Measurements from ENCODE around the gene PAGE1. TPM values are rescaled to one million over a fixed set of nuclear protein-coding genes. Genes with fewer than 3 reads are reported as not detected.
"Not testable (repeated sequence)": the region's sequence is repeated elsewhere in the genome, so short reads cannot be mapped to it uniquely, and the experiment has no call there.

Gene PAGE1, protein sequence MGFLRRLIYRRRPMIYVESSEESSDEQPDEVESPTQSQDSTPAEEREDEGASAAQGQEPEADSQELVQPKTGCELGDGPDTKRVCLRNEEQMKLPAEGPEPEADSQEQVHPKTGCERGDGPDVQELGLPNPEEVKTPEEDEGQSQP
- not detected for total RNA-seq
- long read RNA-seq: 0 reads

DNA sequence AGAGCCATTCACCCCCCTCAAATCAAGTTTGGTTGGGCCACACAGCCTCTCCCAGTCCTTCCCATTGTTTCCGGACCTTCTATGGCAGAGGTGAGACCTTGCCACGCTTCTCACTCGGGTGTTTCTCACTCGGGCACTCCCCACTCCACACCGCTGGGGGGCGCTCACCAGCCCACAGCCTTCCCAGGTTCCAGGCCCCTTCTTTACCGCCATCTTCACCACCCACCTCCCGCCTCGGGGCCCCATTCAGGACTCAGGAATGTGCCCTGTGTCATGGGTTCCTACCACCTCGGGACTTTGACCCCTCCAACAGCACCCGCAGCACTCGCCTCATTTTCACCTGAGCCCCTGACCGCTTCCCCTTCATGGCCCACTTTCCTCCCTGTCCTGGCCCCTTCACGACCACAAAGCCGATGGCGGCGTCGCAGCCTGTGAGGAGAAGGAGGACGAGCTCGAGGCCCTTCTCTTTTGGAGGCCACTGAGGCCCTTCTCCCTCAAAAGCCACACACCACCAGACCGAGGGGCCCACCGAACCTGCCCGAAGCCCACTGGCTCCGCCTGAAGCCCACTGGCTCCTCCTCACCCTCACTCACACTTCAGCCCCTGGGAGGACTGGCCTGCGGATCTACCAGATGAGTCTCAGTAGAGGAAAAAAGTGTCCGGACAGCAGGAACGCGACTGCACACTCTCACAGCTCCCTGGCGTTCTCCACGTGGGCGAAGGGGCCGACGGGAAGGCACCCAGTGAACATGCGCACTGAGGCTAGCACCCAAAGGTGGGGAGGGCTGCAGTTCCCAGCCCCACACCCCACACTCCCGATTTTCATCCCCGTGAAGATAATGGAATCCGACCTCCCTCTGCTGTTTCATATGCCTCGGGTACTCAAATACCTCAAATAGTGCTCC, at the start of gene PAGE1:
Gene PAGE1 (minus strand): TSS at position 709 of the 905 bp plus-strand sequence. CDS start 1,214 bp downstream, outside the sequence.
- no peak for DNase-seq (ENCODE audit: missing footprints)
- intact Hi-C loops (cut with DNase I): no loop called here
- no peak for ATAC-seq

DNA sequence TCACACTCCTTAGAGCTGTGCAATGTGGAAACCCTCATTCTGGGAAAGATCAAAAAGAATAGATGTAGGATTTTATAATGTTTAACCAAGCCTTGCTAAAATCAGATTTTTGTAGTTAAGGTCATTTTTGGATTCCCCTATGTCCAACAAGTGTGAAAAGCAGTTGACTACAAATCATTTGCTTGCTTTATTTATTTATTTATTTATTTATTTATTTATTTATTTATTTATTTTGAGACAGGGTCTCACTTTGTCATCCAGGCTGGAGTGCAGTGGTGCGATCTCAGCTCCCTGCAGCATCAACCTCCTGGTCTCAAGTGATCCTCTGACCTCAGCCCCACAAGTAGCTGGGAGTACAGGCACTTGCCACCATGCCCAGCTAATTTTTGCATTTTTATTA, 45.7 kb upstream of the PAGE1 start:
- DNase-seq (ENCODE audit: missing footprints); intact Hi-C loops (cut with DNase I); ATAC-seq: not testable (repeated sequence)

DNA sequence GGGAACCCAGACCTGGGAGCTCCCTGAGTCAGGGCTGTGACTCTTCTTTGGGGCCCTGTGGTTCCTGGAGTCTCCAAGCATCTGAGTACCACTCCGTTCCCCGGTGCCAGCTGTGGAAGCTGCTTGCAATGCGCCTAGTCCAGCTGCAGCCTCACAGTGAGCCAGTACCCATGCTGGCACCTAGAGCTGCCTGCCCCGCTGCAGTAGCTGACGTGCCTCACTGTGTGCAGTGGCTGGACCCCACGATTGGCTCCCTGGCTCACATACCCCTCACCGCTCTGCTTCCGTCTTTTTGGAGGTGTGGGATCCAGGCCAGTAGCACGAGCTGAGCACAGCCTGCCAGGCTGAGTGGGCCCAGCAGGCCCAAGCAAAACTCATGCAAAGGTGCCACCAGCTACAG, 32.1 kb upstream of the PAGE1 start:
- intact Hi-C loops (cut with DNase I): no loop called here
- peak; percentile 32 for DNase-seq (ENCODE audit: missing footprints)
- ATAC-seq: no peak

DNA sequence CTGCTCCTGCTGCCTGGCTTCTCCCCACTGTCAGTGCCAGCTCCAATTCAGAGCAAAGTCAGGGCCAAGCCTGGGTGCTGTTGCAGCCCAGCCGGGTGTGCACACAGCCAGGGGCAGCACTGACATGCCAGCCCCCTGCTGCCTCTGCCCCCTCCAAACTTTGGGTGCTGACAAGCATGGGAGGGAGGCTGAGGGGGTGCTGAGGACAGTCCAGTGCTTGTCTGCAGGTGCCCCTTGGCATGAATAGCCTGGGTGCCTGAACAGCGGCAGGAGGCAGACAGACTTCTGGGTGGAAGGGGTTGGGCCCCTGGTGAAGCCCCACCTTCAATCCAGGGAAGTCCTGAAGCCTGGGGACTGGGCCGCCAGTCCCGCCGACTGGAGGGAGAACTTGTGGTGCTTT, 31.2 kb upstream of the PAGE1 start:
- ATAC-seq (no peak), DNase-seq (ENCODE audit: missing footprints) (no peak)
- intact Hi-C loops (cut with DNase I): no loop called here

DNA sequence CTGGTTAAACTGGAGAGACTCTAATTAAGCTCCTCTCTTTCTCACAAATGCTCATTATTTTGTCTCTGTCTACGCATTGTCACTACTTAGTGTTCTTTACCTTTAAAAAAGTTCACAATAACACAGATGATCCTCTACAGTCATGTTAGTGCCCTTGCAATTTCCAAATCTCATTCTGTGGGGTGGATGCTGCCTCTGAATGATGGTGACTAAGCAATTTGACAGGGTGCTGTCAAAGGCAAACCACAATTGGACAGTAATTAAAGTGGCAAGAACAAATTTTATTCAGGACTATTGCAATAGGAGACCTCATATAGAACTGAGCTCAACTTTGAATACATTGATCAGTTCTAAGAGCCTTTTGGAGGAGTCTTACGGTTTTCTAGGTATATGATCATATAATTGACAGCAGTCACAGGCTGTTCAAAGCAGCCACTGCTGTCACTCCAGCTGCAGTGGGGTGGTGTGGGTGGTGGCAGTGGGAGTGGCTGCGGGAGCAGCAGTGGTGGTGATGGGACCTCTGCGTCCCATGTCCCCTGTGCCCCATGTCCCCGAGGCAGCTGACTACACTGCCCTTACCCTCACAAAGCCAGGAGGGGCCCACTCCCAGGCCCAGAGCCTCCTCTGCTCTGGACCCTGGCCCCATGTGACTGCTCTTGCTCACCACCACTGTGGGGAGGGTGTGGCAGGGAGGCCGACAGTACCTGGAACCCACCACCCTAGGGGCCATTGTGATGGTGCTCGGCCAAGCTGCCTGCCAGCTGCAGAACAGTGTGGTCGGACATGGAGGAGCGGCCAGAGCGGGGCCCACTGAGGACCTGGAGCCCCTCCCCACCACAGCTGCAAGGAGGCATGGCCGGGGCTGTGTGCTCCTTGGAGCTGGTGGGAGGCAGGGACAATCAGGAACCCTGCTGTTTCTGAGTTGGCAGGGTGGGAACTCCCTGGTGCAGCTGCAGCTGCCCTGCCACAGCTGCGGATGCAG, 30.4 kb upstream of the PAGE1 start:
- intact Hi-C loops (cut with DNase I): no loop called here
- ATAC-seq (no peak), DNase-seq (ENCODE audit: missing footprints) (no peak)

DNA sequence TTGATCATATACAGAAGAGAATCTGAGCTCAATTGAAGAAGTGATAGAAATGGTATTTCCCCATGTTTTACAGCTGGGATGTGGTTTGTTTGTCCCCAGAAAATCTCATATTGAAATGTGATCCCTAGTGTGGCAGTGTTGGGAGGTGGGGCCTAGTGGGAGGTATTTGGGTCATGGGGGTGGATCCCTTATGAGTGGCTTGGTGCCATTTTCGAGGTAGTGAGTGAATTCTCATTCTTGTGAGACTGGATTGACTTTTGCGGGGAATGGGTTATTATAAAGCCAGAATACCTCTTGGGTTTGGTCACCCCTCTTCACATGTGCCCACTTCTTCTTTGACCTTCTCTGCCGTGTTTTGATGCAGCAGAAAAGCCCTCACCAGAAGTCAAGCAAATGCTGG, 29.6 kb upstream of the PAGE1 start:
- DNase-seq (ENCODE audit: missing footprints): no peak
- no peak for ATAC-seq
- intact Hi-C loops (cut with DNase I): no loop called here

DNA sequence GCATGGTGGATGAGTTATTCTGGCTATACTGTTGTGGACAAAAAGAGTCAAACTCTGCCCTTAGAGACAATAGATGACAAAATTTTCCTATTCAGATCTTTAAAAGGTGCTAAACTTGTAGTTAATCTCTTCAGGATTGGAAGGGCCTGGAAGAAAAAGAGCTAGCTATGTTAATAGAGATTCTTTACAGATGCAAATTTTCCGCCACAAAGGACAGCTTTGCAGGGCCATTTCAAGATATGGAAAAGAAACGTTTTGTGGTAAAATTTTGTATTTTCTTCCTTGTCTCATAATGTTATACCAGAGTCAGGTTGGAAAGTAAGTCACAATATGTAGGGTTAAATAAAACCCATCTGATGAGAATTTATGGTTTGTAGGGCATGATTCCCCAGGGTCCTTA, 24.3 kb upstream of the PAGE1 start:
- intact Hi-C loops (cut with DNase I); ATAC-seq; DNase-seq (ENCODE audit: missing footprints): not testable (repeated sequence)

DNA sequence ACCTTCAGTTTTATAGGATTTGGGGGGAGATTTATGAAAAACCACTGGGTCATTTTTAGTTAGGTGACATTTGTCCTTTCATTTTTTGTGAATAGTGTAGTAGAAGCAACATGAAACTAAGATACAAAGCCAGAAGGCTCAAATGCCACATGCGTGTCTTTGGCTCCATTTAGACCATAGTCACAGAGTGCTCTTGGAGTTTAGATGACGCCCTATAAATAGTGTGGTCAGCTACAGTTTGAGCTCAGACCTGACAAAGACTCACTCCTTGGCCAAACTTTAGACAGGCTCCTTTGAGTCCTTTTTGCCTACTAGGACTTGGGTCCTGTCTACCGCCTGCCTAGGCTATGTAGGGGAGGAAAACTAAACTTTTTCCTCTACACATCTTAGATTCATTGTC, 16.8 kb upstream of the PAGE1 start:
- no peak for DNase-seq (ENCODE audit: missing footprints)
- intact Hi-C loops (cut with DNase I): no loop called here
- ATAC-seq: no peak

DNA sequence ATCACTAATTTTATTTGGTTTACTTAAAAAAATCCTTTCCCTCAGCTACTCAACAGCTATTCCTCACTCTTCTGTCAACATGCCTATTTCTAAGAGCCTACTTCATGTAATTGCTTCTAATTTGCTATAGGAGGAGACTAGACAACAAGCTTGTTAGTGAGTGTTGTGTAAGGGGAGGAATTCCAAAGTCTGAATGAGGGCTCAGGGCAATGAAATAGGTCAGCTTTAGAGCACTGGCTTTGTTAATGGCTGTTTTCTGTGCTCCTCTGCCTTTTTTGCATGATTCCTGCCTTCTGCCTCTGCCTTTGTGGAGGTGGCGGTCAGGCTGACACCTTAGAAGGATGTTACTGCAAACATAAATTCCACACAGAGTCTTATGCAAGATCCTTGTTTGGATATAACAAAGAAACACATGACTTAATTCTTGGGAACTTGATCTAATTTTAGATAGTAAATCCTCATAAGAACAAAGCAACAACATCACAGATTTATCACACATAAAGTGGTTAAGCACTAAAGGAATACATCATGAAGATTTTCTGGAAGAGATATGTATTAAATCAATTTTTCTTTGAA, 15.0 kb upstream of the PAGE1 start:
- intact Hi-C loops (cut with DNase I): no loop called here
- DNase-seq (ENCODE audit: missing footprints): no peak
- ATAC-seq: no peak

DNA sequence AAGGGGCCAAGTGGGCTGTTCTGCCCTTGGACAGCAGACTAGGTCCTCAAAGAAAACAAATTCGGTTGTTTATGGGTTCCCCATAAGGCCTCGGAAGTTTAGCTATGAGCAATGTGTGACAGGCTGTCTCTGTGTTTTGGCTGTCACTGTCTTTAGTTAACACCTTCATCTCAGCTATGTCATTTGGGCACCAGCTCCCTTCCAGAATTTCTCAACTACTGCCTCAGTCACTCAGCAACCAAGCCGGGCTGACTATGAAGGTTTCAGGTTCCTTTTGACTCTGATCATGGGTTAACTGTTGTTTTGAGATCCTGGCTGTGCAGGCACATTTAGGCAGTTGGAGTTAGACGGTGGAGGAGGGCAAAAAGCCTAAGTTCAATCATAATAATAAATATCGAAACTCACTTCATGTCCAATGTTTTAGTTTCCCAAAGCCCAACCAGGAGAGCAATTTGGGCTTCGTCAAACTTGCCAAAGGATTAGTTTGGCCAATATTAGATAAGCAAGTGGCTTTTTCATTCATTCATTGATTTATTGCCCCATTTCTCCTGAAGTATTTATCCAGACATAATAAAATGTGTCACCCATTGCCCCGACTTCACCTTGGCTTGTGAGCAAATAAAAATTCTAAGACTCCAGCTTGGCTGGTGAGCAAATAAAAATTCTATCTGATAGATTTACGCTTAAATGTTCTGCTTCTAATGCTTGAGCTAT, 9.1 kb upstream of the PAGE1 start:
- DNase-seq (ENCODE audit: missing footprints) (no peak), ATAC-seq (no peak)
- intact Hi-C loops (cut with DNase I): no loop called here

DNA sequence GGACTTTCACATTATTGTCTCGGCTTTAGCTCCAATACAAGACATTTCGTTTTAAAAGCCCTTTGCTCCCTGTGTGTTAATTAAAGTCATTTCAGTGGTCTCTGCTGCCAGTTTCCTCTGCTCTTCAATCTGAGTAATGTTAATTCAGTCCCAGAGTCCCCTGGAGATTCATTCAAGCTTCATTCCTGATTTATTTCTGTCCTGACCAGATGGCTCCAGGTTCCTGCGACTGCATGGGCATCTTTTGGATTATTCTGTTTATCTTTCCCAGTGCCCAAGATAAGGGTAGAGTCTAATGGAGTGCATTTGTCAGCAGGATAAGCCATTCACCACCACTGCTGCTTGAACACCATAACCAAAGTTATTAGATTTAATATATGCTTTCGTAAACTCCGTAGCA, 6.1 kb upstream of the PAGE1 start:
- ATAC-seq: no peak
- intact Hi-C loops (cut with DNase I): no loop called here
- DNase-seq (ENCODE audit: missing footprints): no peak

DNA sequence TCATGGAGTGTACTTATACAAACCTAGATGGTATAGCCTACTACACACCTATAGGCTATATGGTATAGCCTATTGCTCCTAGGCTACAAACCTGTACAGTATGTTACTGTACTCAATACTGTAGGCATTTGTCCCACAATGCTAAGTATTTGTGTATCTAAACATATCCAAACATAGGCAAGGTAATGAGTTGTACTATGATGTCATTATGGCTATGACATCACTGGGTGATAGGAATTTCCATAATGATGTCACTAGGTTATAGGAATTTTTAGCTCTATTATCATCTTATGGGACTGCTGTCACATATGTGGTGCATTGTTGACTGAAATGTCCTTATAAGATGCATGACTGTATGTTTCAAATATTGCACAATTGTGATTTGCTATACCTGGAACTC, 5.5 kb upstream of the PAGE1 start:
- intact Hi-C loops (cut with DNase I): no loop called here
- no peak for ATAC-seq
- DNase-seq (ENCODE audit: missing footprints): no peak

DNA sequence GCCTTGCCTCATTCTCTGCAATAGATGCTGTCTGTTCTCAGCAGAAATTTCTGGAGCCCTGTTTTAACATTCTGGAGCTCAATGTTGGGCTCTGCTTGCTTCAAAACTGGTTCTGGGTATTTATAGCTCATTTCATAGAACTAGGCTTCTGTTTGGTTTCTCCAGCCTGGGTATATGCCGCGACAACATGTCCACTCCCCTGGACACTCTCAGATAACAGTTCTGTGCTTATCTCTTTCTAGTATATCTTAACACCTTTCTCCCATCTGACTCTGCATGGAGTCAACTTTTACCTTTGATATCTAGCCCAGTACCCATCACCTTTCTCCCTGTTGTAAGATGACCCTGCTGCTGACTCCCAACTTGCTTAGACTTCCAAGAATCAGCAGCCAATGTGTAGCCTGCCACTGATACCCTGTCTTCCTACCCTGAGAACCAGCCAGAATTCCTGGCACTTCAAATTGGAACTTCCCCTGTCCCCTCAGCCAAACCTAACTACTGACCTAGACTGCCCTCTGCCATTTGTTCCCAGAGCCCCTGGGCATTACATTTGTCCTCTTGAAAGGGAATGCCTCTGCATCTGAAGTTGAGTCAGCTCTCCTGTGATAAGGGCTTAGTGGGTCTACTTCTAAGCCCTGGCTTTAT, 20.6 kb downstream of the PAGE1 start:
- DNase-seq (ENCODE audit: missing footprints): no peak
- ATAC-seq: no peak
- intact Hi-C loops (cut with DNase I): no loop called here

DNA sequence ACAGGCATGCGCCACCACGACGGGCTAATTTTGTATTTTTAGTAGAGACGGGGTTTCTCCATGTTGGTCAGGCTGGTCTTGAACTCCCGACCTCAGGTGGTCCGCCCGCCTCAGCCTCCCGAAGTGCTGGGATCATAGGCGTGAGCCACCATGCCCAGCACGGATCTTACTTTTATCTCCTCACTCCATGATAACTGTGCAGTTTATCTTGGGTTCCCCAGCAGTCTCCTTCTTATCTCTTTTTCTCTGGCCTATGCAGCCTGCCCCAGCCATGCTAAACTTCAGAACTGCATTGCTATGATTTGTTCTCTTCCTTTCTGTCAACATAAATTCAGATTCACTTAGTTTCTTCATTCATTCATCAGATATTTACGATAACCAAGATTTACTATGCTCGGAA, 22.4 kb downstream of the PAGE1 start:
- ATAC-seq (no peak), DNase-seq (ENCODE audit: missing footprints) (no peak)
- intact Hi-C loops (cut with DNase I): no loop called here

DNA sequence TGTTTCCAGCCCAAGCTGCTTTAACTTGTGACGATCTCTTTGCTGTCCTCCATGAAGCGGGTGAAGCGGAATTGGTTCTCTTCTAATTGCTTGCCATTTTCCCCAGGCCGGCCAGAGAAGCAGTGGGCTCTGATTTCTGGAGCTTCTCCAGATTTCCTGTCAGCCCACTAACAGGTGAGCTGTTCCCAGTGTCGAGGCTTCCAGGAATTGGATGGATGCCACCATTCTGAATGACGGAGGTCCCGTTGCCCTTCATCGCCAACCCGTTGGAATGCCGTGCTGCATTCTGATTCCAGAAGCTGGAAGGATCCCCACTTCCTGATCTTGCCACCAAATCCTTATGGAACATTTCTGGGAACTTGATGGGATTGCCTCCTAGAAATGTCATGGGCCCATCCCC, 31.0 kb downstream of the PAGE1 start:
- intact Hi-C loops (cut with DNase I): no loop called here
- ATAC-seq: no peak

DNA sequence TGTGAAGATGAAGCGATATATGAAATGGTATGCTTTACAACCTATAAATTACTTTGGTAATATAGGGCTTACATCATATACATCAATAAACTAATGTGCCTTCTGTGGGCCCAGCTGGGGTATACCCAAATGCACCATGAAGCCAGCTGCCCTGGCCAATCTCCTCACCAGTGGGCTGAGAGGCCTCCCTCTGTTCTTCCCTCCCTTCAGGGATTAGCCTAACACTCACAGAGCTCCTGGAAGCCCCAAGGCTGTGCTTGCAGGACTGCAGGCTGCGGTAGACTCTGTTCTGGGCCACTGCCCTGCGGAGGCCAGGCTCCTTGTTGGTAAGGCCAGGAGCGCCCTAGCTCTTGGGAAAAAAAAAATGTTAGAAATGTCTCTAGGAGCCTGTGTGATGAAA, 33.9 kb downstream of the PAGE1 start:
- DNase-seq (ENCODE audit: missing footprints) (no peak), ATAC-seq (no peak)
- intact Hi-C loops (cut with DNase I): no loop called here

More for the DNA sequence above, 31.0 kb downstream of the PAGE1 start:
- no peak for DNase-seq (ENCODE audit: missing footprints)

DNA sequence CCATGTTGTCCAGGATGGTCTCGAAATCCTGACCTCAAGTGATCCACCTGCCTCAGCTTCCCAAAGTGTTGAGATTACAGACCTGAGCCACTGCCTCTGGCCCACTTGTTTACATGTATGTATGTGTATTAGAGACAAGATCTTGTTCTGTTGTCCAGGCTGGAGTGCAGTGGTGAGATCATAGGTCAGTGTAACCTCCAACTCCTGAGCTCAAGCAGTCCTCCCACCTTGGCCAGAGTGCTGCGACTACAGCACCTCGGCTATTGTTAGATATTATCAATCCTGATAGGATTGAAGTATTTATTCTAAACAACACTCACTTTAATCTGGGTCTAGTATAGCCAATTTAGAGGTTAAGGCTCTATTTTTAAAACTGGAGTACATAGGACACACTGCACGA, 36.0 kb downstream of the PAGE1 start:
- no peak for ATAC-seq
- intact Hi-C loops (cut with DNase I): no loop called here
- no peak for DNase-seq (ENCODE audit: missing footprints)

DNA sequence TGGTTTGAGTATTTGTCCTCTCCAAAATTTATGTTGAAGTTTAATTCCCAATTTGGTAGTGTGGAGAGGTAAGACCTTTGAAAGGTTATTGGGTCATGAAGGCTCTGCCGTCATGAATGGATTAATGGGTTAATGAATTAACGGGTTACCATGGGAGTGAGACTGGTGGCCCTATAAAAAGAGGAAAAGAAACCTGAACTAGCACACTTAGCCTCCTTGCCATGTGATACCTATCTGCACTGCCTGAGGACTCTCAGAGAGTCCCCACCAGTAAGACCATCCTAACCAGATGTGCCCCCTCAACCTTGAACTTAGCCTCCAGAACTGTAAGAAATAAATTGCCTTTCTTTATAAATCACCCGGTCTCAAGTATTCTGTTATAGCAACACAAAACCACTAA, 39.3 kb downstream of the PAGE1 start:
- intact Hi-C loops (cut with DNase I): no loop called here
- ATAC-seq (no peak), DNase-seq (ENCODE audit: missing footprints) (no peak)

Measured in Right ventricle myocardium inferior (tissue), 1 donor.